ENCODE measurements around the gene SUCLG1. TPM values are rescaled to one million over a fixed set of nuclear protein-coding genes. Genes with fewer than 3 reads are reported as not detected.
A peak's percentile ranks its signal among the peaks of the same experiment; 100 is the strongest.

Gene SUCLG1
- 100 to 1,000 TPM; 160 to 198 (median 164) TPM for polyA plus RNA-seq (ENCODE audit: insufficient read length in 3 of 3)
- long read RNA-seq, donor 1, transcript SUCLG1-205 (2 exons, 1,765 nt), result major isoform, 98 of 209 reads
- long read RNA-seq, donor 1, transcript SUCLG1-201 (9 exons, 1,475 nt), result minor isoform, 66 of 209 reads
- long read RNA-seq, donor 1, partial matches to known transcripts, result 44 of 209 reads
- long read RNA-seq, donor 1, other reads (novel, unspliced or antisense), result 0 of 209 reads
- long read RNA-seq, donor 2, transcript SUCLG1-205 (2 exons, 1,765 nt), result major isoform, 93 of 211 reads
- long read RNA-seq, donor 2, transcript SUCLG1-201 (9 exons, 1,475 nt), result minor isoform, 54 of 211 reads
- long read RNA-seq, donor 2, partial matches to known transcripts, result 64 of 211 reads
- long read RNA-seq, donor 2, other reads (novel, unspliced or antisense), result 0 of 211 reads
- long read RNA-seq, donor 3, transcript SUCLG1-205 (2 exons, 1,765 nt), result major isoform, 215 of 360 reads
- long read RNA-seq, donor 3, transcript SUCLG1-201 (9 exons, 1,475 nt), result minor isoform, 108 of 360 reads
- long read RNA-seq, donor 3, partial matches to known transcripts, result 37 of 360 reads
- long read RNA-seq, donor 3, other reads (novel, unspliced or antisense), result 0 of 360 reads
- long read RNA-seq, donor 4, transcript SUCLG1-201 (9 exons, 1,475 nt), result minor isoform, 62 of 188 reads
- long read RNA-seq, donor 4, transcript SUCLG1-205 (2 exons, 1,765 nt), result major isoform, 97 of 188 reads
- long read RNA-seq, donor 4, partial matches to known transcripts, result 27 of 188 reads
- long read RNA-seq, donor 4, other reads (novel, unspliced or antisense), result 0 of 188 reads
- long read RNA-seq, donor 5, result 0 reads
- long read RNA-seq, donor 6, transcript SUCLG1-201 (9 exons, 1,475 nt), result minor isoform, 64 of 219 reads
- long read RNA-seq, donor 6, transcript SUCLG1-205 (2 exons, 1,765 nt), result major isoform, 111 of 219 reads
- long read RNA-seq, donor 6, partial matches to known transcripts, result 42 of 219 reads
- long read RNA-seq, donor 6, other reads (novel, unspliced or antisense), result 0 of 219 reads
- long read RNA-seq, donor 7, transcript SUCLG1-205 (2 exons, 1,765 nt), result major isoform, 249 of 414 reads
- long read RNA-seq, donor 7, transcript SUCLG1-201 (9 exons, 1,475 nt), result minor isoform, 96 of 414 reads
- long read RNA-seq, donor 7, partial matches to known transcripts, result 68 of 414 reads
- long read RNA-seq, donor 7, other reads (novel, unspliced or antisense), result 0 of 414 reads
- long read RNA-seq, donor 8, transcript SUCLG1-201 (9 exons, 1,475 nt), result minor isoform, 161 of 819 reads
- long read RNA-seq, donor 8, transcript SUCLG1-205 (2 exons, 1,765 nt), result major isoform, 453 of 819 reads
- long read RNA-seq, donor 8, transcript SUCLG1-206 (3 exons, 762 nt), result minor isoform, 6 of 819 reads
- long read RNA-seq, donor 8, partial matches to known transcripts, result 199 of 819 reads
- long read RNA-seq, donor 8, other reads (novel, unspliced or antisense), result 0 of 819 reads
- long read RNA-seq, donor 9, transcript SUCLG1-205 (2 exons, 1,765 nt), result major isoform, 116 of 211 reads
- long read RNA-seq, donor 9, transcript SUCLG1-201 (9 exons, 1,475 nt), result minor isoform, 78 of 211 reads
- long read RNA-seq, donor 9, partial matches to known transcripts, result 17 of 211 reads
- long read RNA-seq, donor 9, other reads (novel, unspliced or antisense), result 0 of 211 reads
- long read RNA-seq, donor 10, transcript SUCLG1-205 (2 exons, 1,765 nt), result major isoform, 272 of 455 reads
- long read RNA-seq, donor 10, transcript SUCLG1-201 (9 exons, 1,475 nt), result minor isoform, 114 of 455 reads
- long read RNA-seq, donor 10, partial matches to known transcripts, result 68 of 455 reads
- long read RNA-seq, donor 10, other reads (novel, unspliced or antisense), result 0 of 455 reads
- long read RNA-seq, donor 11, transcript SUCLG1-201 (9 exons, 1,475 nt), result minor isoform, 72 of 203 reads
- long read RNA-seq, donor 11, transcript SUCLG1-205 (2 exons, 1,765 nt), result major isoform, 112 of 203 reads
- long read RNA-seq, donor 11, partial matches to known transcripts, result 19 of 203 reads
- long read RNA-seq, donor 11, other reads (novel, unspliced or antisense), result 0 of 203 reads
- long read RNA-seq, donor 12, transcript SUCLG1-201 (9 exons, 1,475 nt), result minor isoform, 35 of 140 reads
- long read RNA-seq, donor 12, transcript SUCLG1-205 (2 exons, 1,765 nt), result major isoform, 72 of 140 reads
- long read RNA-seq, donor 12, partial matches to known transcripts, result 33 of 140 reads
- long read RNA-seq, donor 12, other reads (novel, unspliced or antisense), result 0 of 140 reads
- long read RNA-seq, donor 13, transcript SUCLG1-205 (2 exons, 1,765 nt), result major isoform, 275 of 585 reads
- long read RNA-seq, donor 13, transcript SUCLG1-201 (9 exons, 1,475 nt), result minor isoform, 144 of 585 reads
- long read RNA-seq, donor 13, partial matches to known transcripts, result 162 of 585 reads
- long read RNA-seq, donor 13, other reads (novel, unspliced or antisense), result 0 of 585 reads
- long read RNA-seq, donor 14, transcript SUCLG1-205 (2 exons, 1,765 nt), result major isoform, 156 of 277 reads
- long read RNA-seq, donor 14, transcript SUCLG1-201 (9 exons, 1,475 nt), result minor isoform, 94 of 277 reads
- long read RNA-seq, donor 14, partial matches to known transcripts, result 27 of 277 reads
- long read RNA-seq, donor 14, other reads (novel, unspliced or antisense), result 0 of 277 reads
- long read RNA-seq, donor 15, transcript SUCLG1-201 (9 exons, 1,475 nt), result minor isoform, 40 of 91 reads
- long read RNA-seq, donor 15, transcript SUCLG1-205 (2 exons, 1,765 nt), result major isoform, 51 of 91 reads
- long read RNA-seq, donor 15, partial matches to known transcripts, result 0 of 91 reads
- long read RNA-seq, donor 15, other reads (novel, unspliced or antisense), result 0 of 91 reads
- long read RNA-seq, donor 16, transcript SUCLG1-205 (2 exons, 1,765 nt), result major isoform, 243 of 510 reads
- long read RNA-seq, donor 16, transcript SUCLG1-201 (9 exons, 1,475 nt), result minor isoform, 188 of 510 reads
- long read RNA-seq, donor 16, partial matches to known transcripts, result 77 of 510 reads
- long read RNA-seq, donor 16, other reads (novel, unspliced or antisense), result 0 of 510 reads

DNA sequence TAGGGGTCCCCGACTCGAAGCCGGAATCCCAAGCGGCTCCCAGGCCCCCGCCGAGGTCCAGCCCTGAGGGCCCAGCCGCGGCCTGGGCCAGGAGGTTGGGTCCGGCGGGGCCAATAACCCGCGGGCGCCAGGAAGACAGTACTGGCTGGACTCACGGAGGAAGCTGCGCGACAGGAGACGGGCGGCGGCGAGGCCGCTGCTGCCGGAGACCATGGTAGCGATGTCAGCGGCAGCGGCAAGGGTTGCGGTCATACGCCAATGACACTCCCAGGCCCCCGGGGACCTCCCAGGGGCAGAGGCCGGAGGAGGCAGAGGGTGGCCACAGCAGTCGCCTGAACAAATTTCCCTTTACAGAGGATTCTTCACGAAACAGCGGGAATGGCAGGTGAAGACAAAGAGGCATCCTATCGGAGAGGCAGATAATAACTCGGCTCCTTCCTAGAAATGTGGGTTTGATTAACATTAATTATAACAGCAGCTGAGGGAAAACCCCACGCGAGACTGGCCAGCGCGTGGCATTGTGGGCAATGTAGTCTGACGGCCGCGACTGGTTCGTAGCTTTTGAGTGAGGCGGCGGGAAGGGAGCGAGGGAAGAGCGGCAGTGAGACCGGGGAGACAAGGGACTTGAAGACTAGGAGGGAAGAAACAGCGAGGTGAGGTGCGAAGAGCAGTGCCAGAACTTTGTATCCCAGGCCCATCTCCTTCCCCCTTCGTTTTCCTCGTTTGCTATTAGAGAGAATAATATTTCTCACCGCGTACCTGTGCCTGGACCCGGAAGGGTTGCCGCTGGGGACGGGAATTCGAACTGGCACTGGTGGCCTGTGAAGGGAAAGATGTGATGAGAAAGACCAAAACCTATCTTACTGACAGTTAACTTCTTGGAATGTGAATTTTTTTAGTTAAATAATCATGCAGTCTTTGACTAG, at the start of gene SUCLG1:
SUCLG1 (minus strand) TSS at position 263 of the 926 bp plus-strand sequence; CDS start at position 252, 11 bp downstream.
- DNase-seq (ENCODE audit: extremely low read depth in 1 of 11, low read depth in 9 of 11, low spot score in 4 of 11), result peak; percentile 67 to 88 (median 81)

DNA sequence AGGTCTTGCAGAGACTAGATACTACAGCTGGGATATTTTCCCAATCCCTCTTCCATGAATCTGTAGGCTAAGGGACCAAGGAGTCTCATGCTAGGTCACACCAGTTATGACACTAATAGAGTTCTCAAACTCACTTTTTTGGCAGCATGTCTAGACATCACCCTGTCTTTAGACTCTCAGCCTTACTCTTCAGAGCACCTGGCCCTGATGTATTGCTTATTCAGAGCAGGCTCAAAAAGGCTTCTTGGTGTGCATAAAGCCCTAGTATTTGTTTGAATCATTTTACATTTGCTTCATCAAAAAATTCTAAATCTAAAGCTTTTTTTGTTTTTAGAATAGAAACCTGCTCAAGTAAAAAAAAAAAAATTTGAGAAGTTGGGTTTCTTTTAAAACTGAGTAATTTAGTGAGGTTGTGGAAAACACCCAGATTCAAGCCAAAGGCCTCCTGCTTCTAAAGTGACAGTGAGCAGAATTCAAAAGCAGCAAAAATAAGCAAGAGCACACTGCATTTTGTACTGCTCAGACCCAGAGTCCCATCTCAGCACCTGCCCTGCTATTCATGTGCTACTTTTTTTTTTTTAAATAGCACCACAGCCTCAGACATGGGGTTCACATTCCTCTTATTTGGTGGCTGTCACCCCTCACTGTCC, 39.2 kb upstream of the SUCLG1 start:
- DNase-seq (ENCODE audit: extremely low read depth in 1 of 11, low read depth in 9 of 11, low spot score in 4 of 11), result no peak

DNA sequence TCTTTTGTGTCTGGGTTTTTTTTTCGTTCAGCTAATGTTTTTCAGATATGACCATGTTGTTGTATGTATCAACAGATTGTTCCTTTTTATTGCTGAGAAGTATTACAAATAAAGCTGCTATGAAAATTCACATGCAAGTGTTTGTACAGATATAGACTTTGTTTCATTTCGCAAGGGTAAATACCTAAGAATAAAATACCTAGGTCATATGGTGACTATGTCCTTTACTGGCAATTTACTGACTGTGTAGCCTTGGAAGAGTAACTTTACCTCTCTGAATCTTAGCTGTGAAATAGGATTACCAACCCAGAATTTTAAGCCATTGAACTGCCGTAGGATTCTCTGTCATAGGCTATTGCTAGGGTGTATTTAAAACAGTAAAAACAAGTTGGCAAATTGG, 38.2 kb upstream of the SUCLG1 start:
- DNase-seq (ENCODE audit: extremely low read depth in 1 of 11, low read depth in 9 of 11, low spot score in 4 of 11), result no peak

DNA sequence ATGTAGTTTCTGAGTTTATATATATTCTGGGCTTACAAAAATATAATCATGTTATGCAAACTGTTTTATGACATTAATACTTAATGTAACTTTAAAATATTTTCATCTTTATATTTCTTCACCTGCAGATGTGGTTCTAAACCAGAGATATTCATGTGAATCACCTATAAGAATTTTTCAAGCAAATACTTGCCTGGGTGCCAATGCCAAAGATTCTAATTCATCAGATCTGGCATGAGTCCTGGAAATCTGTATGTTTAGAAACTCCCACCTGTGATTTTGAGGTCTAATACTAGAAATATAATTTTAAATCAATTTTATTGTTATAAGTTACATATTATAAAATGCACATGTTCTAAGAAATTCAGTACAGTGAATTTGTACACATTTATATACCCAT, 37.3 kb upstream of the SUCLG1 start:
- no peak for DNase-seq (ENCODE audit: extremely low read depth in 1 of 11, low read depth in 9 of 11, low spot score in 4 of 11)

DNA sequence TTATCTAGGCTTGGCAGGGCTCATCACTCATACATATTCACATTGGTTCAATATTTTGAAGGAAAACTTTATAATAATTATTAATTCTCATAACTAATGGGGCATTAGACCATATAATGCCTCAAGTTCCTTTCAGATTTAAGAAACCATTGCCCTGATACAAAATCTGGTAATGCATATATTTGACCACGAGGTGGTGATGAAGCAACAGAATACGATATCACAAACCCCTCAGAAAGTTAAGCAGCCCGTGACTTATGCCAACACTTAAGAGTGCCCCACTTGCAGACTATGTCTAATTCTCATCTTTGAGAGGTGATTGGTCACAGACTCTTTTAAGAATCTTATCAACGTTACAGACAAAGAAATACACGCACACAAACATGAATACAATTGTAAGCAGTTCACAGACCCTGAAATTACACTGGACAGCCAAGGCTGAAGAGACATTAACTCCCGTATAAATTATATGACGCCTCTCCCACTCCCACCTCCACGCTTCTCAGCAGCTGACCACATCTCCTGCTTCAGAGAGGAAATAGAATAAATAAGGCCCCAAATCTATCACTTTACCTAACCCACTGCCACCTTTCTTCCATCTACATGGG, 36.6 kb upstream of the SUCLG1 start:
- DNase-seq (ENCODE audit: extremely low read depth in 1 of 11, low read depth in 9 of 11, low spot score in 4 of 11), result peak in 9 of 11 donors; percentile 45 to 66 (median 50)

DNA sequence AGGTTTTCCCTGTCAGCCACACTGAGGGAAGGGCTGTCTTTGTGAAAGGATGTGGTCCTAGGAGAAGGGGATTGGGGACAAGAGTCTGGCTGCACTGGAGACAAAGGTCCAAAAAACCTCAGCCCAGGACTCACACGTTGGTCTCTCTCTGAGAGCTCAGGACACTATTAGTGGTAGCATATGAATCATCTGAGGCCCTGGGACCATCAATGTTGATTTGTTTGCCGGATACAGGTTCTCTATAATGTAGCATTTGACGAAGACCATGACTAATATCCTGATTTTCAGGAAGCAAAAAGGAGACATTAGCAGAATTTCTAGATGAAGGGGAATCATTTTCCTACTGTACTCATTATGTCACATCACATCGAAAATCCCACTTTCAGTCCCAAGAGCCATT, 35.0 kb upstream of the SUCLG1 start:
- no peak for DNase-seq (ENCODE audit: extremely low read depth in 1 of 11, low read depth in 9 of 11, low spot score in 4 of 11)

DNA sequence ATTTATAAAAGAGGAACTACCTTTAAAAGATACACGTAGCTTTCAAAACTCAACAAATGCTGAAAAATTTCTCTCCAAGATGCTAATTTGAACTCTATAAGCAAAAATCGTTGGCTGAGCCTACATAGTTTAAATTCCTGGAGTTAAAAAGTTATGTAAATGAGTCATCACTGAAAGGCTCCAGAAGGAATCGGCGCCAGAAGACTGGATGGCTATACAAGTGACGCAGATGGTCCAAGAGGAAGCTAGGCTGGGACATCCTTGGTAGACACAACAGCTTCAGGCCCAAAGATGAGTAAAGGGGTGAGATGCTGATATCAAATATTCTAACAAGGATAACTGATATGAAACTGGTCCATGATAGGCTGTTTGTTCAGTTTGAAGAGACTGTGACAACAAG, 34.4 kb upstream of the SUCLG1 start:
- no peak for DNase-seq (ENCODE audit: extremely low read depth in 1 of 11, low read depth in 9 of 11, low spot score in 4 of 11)

DNA sequence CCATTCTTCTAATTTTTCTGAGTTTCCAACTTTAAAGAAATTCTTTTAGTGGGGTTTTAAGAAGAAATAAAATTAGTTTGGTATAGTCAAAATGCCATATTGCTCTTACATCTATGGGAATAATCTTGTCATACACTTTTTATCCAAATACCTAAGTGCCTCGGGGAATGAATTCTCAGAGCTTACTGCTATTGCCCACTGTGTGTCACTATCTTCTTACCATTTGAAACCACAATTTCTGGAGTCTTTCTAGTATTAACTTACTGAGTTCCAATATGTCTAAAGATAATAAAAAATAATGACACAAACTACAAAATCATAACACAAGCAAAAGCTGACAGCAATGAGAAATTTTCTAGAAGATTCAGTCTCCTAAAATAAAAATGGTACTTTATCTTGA, 33.5 kb upstream of the SUCLG1 start:
- no peak for DNase-seq (ENCODE audit: extremely low read depth in 1 of 11, low read depth in 9 of 11, low spot score in 4 of 11)

DNA sequence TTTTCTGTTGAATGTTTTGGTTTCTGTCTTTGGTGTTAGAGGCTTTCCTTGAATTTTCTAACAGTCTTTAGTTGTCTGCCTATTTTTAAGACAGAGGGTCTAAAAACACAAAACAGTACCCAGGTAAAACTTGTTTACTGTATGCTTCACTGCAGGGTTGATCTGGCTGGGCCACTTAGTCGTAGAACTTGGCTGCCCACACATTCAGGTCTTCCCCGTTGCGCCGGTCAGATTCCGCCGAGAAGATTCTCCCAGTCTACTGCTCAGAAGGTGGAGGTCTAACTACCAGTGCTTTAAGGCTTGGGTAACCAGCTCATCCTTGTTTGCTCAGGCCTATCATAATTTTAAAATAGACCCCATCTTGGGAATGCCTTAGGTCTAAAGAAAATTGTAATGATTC, 32.7 kb upstream of the SUCLG1 start:
- DNase-seq (ENCODE audit: extremely low read depth in 1 of 11, low read depth in 9 of 11, low spot score in 4 of 11), result no peak

DNA sequence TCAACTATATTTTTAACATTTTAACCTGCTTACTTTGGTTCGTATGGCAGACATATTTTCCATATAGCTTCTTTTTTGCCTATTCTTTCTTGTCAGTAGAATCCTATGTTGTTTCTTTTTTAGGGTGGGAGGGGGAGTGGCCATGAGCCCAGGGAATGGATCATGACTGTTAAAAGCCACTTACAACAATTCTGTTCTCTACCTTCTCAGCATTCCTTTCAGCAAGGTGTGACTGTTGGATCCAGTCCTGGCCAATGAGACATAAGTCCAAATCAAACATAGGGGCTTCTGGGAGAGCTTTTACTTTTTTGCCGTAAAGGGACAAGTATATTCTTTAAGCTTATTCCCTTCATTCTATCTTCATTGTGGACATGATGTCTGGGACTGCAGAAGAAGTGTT, 32.2 kb upstream of the SUCLG1 start:
- no peak for DNase-seq (ENCODE audit: extremely low read depth in 1 of 11, low read depth in 9 of 11, low spot score in 4 of 11)

DNA sequence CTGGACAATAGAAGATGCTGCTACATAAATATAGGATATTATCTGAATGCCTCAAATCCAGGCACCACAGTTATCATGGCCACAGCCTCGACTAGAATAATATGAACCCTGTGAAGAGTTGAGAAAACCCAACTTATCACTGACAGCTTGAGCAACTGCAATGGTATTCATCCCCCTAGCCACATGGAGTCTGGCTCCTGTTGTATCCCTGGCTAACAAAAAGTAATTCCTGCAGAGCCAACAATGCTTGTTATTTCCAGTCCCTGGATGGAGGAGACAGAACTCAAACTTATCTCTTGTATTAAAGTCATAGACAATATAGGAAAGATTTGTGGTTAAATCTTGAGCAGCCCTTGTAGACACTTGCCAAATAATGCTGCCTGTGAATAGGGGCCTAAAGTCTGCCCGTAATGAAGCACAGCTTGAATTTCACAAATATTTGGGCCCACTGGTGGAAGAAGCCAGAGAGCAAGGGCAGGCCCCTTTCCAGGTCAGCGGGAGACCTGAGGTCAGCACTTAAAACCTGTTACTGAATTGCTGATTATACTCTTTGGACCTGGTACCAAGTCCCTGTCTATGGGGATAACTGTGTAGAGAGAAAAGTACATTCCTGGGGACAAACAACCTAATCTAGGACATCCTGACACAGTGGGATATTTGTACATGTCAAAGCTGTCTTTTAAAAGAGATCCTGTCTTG, 28.4 kb upstream of the SUCLG1 start:
- no peak for DNase-seq (ENCODE audit: extremely low read depth in 1 of 11, low read depth in 9 of 11, low spot score in 4 of 11)

DNA sequence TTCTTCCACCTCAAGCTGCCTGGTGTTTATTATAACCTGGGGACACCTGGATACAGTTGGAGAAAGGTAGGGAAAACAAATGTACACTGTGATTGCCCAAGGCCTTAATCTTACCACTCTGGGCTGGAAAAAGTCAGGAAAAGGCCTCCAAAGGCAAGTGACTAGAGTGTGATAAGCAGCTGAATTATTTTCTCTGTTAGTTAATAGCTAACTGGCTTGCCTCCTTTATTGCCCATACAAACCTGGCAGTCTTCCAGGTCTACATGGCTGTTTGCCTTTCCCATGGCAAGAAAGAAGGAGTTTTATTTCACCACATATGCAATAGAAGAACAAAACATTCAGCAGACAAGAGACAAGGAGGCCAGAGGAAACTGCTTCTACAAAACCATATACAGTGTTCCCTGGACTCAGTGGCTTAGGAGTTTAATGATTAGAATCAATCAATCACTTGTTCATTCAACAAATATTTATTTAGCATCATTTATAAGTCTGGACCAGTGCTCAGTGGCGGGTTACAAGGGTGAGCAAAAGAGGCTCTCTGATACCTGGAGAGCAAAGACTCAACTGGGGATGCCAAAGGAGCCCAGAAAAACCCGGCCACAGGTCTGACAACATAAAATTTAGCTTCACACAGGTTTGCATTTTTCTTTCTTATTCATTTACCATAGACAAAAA, 27.5 kb upstream of the SUCLG1 start:
- DNase-seq (ENCODE audit: extremely low read depth in 1 of 11, low read depth in 9 of 11, low spot score in 4 of 11), result peak in 10 of 11 donors; percentile 28 to 78 (median 47)

DNA sequence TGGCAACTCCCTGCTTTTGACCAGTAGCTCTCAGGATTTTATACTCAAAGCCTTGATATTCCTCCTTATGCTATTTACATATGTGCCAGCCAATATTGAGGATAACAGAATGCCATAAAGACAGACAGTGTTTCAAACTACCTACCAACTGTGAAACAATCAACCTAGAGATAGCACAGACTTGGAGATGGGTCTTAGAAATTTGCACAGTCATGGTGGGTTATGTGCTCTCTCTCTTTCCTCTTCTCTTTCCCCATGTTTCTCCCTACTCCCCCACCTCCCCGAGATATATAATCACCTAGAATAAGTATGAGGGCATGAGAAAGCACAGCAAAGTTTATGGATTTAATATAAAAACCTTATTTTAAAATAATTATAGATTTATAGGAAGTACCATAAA, 24.2 kb upstream of the SUCLG1 start:
- DNase-seq (ENCODE audit: extremely low read depth in 1 of 11, low read depth in 9 of 11, low spot score in 4 of 11), result no peak
